Endothelial cell of hepatic sinusoid (primary cell): ENCODE measurements around the gene DMRTC1.
"Not testable (repeated sequence)": the region's sequence is repeated elsewhere in the genome, so short reads cannot be mapped to it uniquely, and the experiment has no call there.

Source experiments
- in situ Hi-C: cut with HindIII; loops from 2 replicates; pipeline ENCODE4 v1.10.0; 2017; ENCODE audit warnings: low sequenced_read_pairs

The DMRTC1 gene, protein sequence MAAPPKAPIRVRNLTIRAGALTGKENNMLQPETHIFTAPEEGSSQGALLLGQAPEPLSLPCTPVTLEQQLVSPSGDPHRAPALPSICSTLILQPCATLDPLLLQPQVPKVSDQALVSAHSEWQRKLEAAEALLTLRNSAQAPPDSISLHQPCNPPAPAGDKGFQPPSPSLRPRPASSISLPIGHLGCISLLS

DNA sequence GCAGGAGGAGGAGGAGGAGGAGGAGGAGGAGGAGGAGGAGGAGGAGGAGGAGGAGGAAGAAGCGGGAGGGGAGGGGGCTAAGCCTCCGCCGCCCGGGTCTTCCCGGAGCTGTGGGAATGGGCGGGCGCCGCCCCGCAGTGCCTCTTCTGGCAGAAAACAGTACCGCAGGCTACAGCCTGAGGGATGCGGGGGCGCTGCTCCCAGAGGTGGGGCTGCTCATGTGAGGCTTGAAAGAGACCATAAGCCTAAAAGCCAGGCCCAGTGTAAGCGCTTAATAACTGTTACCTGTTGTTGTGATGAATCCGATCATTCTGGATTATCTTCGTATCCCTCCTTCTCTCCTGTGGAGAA lies at the start of gene DMRTC1:
Gene DMRTC1, minus strand, starts transcription at position 19 of the 351 bp plus-strand sequence. CDS start 68,143 bp downstream, outside the sequence.
- in situ Hi-C loops: not testable (repeated sequence)

- in situ Hi-C loops: not testable (repeated sequence)
Measured at GRCh38 chrX:72980894-72981469, 37.3 kb upstream of the DMRTC1 start.

GRCh38 chrX:72974885-72975284 lies 31.2 kb upstream of the DMRTC1 start:
- in situ Hi-C loops: not testable (repeated sequence)

GRCh38 chrX:72971859-72972258 lies 28.2 kb upstream of the DMRTC1 start:
- in situ Hi-C loops: not testable (repeated sequence)

GRCh38 chrX:72959971-72960370 lies 16.3 kb upstream of the DMRTC1 start:
- in situ Hi-C loops: not testable (repeated sequence)

GRCh38 chrX:72943035-72943818 lies 410 bp downstream of the DMRTC1 start:
- in situ Hi-C loops: not testable (repeated sequence)

DNA sequence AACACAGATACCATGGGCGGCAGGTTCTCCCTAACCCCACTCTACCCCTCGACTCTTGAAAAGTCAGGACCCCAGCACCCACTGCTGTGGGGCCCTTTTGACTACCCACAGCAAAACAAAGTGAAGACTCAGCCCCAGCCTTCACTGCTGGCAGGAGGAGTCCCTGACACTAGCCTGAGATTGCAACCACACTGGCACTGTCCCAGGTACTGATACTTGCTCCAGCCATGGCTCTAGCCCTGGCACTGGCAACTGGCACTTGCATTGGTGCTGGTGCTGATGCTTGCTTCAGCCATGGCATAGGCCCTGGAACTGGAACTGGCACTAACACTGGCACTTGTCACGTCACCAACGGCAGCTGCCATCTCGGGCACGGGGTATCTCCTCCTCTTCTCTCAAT lies 1.4 kb downstream of the DMRTC1 start:
- in situ Hi-C loops: not testable (repeated sequence)

GRCh38 chrX:72937906-72938305 lies 5.7 kb downstream of the DMRTC1 start, which contains the start of gene FAM236A:
Gene FAM236A, plus strand, starts transcription at chrX:72938206. Its CDS starts 57 bp downstream, at chrX:72938263.
- in situ Hi-C loops: not testable (repeated sequence)

DNA sequence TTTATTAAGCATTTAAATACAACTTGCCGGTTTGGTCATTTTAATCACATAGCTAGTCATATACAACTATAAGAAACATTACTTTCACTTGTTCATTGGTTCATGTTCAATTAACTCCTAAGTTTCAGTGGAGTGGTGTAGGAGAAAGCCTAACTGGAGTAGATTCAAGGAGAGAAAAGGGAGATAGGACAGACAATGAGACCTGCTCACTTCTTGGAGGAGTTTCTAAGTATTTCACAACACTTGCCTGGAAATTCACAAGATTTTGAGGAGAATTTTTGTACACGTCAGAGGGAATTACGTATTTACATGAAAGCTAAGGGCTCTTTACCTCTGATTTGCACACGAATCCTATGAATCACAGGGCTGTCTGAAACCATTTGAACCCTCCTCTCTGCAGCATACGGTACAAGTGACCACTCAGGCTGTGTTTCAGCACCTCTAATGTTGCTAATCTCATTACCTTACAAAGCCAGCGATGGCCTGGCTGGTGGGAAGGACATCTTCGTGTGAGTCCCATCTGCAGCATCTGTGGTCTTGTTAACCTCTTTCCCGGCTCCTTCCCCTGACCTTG lies 6.7 kb downstream of the DMRTC1 start:
- in situ Hi-C loops: not testable (repeated sequence)

- in situ Hi-C loops: not testable (repeated sequence)
Measured at GRCh38 chrX:72936455-72936854, 7.2 kb downstream of the DMRTC1 start.

- in situ Hi-C loops: not testable (repeated sequence)
Measured at GRCh38 chrX:72932283-72932682, 11.4 kb downstream of the DMRTC1 start.

DNA sequence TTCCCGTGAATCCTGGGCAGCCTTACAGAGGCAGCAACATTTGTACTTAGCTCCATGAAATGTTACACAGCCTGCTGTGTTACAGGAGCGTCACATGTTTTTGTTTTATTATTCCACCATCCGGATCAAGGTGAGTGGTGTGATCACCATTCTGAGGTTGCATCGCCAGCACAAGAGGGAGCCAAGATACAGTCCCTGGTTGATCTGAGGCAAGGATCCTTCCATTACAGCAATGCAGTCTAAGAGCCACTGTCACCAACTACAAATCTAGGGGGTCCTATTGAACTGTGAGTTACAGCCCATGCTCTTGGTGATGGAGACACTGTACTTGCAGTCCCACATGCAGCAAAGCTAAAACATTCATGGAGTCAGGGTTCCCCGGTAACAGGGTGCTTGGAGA lies 27.5 kb downstream of the DMRTC1 start:
- in situ Hi-C loops: not testable (repeated sequence)

DNA sequence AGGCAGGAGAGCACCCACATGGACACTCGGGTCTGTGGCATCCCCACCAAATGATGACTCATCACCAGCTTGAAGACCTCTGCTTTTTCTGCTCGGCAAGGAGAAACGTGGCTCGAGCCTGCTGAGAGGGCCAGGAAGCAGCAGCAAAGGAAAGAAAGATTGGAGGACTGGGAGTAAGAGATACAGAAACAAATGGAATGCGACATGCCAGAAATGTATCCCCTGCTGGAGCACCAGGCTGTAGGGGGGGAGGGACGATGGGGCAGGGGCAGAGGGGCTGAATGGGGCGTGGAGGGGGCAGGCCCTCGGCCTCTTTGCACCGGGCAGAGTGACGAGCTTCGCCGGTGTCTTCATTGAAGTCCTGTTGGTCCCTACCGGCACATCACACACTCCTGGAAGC lies 31.3 kb downstream of the DMRTC1 start, which contains the start of gene FAM236C:
Gene FAM236C, plus strand, starts transcription at position 301 of the 400 bp plus-strand sequence. CDS start 100 bp downstream, outside the sequence.
- in situ Hi-C loops: not testable (repeated sequence)

GRCh38 chrX:72889740-72890139 lies 53.9 kb downstream of the DMRTC1 start:
- in situ Hi-C loops: not testable (repeated sequence)

- in situ Hi-C loops: not testable (repeated sequence)
Measured at GRCh38 chrX:72882898-72883297, 60.7 kb downstream of the DMRTC1 start.

GRCh38 chrX:72837532-72837931 lies 106.1 kb downstream of the DMRTC1 start:
- in situ Hi-C loops: not testable (repeated sequence)

DNA sequence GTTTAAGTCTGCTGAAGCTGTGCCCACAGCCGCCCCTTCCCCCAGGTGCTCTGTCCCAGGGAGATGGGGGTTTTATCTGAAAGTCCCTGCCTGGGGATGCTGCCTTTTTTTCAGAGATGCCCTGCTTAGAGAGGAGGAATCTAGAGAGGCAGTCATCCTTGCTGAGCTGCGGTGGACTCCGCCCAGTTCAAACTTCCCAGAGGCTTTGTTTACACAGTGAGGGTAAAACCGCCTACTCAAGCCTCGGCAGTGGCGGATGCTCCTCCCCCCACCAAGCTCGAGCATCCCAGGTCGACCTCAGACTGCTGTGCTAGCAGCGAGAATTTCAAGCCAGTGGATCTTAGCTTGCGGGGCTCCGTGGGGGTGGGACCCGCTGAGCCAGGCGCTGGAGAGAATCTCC lies 112.9 kb downstream of the DMRTC1 start:
- in situ Hi-C loops: not testable (repeated sequence)
